DMS53 treated with DMSO at 0.1 percent for 48 hours (cell line): Measurements from ENCODE around the gene ABL2.
"Not testable (repeated sequence)": the region's sequence is repeated elsewhere in the genome, so short reads cannot be mapped to it uniquely, and the experiment has no call there.

Experiments
- DNase-seq: peaks from one replicate; lab custom pipeline; 2025; ENCODE audit not compliant: unreplicated experiment; lab: John Stamatoyannopoulos, UW

ABL2 gene

GRCh38 chr1:179170468-179170770 lies 59.1 kb downstream of the ABL2 start:
- DNase-seq, result not testable (repeated sequence)

DNA sequence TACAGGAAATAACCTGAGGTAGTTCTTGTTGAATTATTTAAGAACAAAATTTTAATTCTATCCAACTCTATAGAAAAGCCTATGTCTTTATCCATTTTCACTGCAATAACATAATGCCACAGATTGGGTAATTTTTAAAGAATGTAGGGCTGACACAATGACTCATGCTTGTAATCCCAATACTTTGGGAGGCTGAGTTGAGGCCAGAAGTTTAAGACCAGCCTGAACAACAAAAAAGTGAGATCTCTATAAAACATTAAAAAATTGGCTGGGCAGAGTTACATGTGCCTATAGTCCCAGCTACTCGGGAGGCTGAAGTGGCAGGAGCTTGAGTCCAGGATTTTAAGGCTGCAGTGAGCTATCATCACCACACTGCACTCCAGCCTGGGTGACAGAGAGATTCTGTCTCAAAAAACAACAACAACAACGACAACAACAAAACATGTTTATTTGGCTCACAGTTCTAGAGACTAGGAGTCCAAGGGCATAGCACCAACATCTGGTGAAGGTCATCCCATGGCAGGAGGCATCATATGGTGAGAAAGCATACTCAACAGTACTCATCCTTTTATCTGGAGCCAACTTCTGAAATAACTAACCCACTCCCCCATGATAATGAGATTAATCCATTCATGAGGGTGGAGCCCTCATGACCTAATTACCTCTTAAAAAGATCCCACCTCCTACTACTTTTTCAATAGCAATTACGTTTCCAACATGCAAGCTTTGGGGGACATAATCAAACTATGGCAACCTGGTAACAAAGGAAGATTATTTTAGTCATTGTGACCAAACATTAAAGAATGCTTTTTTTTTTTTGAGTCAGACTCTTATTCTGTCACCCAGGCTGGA lies 59.6 kb downstream of the ABL2 start:
- no peak for DNase-seq

- no peak for DNase-seq
These were observed 60.9 kb downstream of the ABL2 start for GRCh38 chr1:179168536-179168935.

- DNase-seq, result no peak
These were observed 61.5 kb downstream of the ABL2 start for GRCh38 chr1:179167955-179168354.

GRCh38 chr1:179167418-179167777 lies 62.1 kb downstream of the ABL2 start:
- DNase-seq, result no peak

DNA sequence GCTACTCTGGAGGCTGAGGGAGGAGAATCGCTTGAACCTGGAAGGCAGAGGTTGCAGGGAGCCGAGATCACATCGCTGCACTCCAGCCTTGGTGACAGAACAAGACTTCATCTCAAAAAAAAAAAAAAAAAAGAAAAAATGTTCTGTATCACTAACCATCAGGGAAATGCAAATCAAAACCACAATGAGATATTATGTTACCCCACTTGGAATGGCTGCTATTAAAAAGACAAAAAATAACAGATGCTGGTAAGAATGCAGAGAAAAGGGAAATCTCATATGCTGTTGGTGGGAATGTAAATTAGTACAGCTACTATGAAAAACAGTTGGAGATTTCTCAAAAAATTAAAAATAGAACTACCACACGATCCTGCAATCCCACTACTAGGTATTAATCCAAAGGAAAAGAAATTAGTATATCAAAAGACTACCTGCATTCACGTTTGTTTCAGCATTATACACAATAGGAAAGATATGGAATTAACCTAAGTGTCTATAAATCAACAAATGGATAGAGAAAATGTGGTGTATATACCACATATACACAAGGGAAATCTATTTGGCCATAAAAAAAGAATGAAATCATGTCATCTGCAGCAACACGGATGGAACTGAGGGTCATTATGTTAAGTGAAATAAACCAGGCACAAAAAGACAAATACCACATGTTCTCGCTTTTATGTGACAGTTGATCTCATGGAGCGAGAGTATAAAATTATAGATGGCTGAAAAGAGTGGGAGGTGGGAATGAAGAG lies 62.6 kb downstream of the ABL2 start:
- DNase-seq, result no peak

GRCh38 chr1:179164494-179164893 lies 65.0 kb downstream of the ABL2 start:
- DNase-seq, result no peak

DNA sequence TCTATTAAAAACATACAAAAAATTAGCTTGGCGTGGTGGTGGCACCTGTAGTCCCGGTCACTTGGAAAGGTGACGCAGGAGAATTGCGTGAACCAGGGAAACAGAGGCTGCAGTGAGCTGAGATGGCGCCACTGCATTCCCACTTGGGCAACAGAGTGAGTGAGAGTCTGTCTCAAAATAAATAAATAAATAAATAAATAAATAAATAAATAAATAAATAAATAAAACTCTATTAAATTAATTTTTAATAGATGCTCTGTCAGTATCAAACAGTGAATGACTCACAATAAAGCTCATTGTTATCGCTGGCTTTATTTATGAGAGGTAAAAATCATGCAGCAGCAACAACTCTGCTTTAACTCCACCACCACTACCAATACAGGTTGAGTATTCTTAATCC lies 72.8 kb downstream of the ABL2 start:
- no peak for DNase-seq

DNA sequence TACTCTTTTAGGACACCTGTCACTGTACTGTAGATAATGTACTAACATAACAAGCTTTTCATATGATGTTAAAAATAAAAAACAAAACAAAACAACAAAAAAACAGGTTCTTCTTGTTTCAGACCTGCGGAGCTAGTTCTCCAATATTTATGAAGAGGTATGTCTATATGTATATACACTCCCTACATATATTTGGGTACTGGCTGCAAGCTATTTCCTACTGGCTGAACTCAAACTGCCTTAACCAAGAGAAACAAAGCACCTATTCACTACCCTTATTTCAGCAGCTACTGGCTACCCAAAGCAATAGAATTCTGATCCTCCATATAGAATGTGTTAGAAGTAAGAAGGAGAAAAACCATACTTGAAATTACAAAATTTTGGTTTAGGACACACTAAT lies 73.5 kb downstream of the ABL2 start:
- DNase-seq, result no peak

GRCh38 chr1:179155615-179156014 lies 73.9 kb downstream of the ABL2 start:
- DNase-seq, result no peak

DNA sequence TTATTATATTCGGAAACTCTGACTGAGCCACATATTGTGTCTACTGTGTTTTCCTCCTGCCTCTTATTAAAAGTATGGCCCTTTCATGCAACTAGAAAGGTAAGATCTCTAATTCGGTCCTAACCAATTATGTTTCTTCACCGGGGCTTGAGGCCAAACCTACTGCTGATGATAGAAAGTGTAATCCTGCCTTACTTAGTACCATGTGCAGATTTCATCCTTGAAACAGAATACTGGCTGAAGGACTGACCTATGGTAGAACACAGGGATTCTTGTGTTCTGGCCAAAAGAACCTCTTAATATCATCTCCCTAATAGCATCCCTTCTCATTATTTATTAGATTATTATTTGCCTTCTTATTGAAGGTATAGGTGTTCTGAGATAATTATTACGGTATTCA lies 75.0 kb downstream of the ABL2 start:
- DNase-seq, result no peak

- DNase-seq, result no peak
These were observed 76.3 kb downstream of the ABL2 start for GRCh38 chr1:179153217-179153616.

DNA sequence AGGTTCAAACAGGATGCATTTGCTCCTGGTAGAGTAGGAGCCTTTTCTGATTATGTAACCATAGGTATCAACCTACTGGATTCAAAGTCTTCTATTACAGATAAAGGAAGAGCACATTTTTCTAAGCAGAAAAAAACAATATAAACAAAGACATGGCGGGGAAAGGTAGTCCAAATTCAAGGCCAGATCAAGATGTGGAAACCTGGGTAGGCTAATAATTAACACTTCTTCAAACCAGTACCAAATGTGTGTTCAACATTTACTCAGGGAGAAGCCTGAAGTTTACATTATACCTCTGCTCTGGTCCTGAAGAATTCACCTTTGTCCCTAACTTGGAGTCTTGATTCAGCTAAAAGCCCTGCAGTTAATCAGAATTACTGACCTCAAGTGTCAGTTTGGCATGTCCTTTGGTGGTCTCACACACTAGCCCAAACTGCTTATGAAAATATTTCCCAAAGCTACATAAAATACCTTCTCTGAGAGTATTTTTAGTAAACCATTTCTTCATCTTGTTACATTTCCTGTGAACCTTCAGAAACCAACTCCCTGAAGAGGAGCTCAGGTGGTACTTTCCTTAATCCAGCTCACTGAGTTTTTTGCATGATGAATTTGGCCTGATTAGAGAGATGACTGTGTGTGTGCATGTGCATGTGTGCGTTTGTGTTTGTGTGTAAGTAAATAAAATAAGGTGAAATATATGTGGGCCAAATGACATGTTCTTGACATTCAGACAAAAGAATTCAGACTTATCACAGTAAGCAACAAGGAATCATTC lies 77.4 kb downstream of the ABL2 start:
- DNase-seq, result no peak

- no peak for DNase-seq
These were observed 82.6 kb downstream of the ABL2 start for GRCh38 chr1:179146911-179147310.

GRCh38 chr1:179146476-179146875 lies 83.0 kb downstream of the ABL2 start:
- DNase-seq, result no peak

DNA sequence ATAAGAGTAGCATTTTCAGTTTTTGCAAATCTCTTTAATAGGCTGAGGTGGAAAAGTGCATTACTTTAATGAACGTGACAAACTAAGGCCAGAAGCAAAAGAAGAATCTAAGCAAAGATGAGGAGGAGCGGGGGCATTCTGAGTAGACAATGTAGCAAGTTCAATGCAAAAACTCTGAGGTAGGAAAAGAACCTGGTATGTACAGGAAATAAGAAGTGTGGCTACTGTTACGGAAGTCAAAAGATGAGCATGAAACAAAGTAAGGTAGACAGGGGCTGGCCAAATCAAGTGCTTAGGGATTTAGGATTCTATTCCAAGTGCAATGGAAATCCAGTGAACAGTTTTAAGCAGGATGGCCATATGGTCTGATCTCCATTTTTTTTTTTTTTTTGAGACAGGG lies 84.0 kb downstream of the ABL2 start:
- no peak for DNase-seq

- DNase-seq, result no peak
These were observed 84.9 kb downstream of the ABL2 start for GRCh38 chr1:179144626-179145025.

- no peak for DNase-seq
These were observed 86.2 kb downstream of the ABL2 start for GRCh38 chr1:179143322-179143721.

DNA sequence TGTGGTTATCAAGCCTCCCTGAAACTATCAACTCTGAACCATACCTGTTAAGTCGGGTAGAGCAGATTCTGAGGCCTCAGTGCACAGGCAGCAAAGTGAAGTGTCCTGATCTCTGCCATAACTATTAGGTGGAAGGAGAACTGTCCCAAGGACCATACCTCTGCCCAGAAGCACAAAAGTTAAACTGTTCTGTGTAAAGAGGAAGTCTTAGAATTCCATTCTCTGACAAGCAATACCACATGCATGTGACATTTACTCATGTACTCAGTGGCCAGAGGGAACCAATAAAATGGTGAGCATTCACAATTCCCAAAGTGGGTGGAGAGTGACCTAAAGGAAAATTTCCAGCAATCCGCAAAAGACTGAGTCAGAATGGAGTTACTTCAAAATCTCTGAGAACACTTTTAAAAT lies 86.6 kb downstream of the ABL2 start:
- DNase-seq, result no peak

DNA sequence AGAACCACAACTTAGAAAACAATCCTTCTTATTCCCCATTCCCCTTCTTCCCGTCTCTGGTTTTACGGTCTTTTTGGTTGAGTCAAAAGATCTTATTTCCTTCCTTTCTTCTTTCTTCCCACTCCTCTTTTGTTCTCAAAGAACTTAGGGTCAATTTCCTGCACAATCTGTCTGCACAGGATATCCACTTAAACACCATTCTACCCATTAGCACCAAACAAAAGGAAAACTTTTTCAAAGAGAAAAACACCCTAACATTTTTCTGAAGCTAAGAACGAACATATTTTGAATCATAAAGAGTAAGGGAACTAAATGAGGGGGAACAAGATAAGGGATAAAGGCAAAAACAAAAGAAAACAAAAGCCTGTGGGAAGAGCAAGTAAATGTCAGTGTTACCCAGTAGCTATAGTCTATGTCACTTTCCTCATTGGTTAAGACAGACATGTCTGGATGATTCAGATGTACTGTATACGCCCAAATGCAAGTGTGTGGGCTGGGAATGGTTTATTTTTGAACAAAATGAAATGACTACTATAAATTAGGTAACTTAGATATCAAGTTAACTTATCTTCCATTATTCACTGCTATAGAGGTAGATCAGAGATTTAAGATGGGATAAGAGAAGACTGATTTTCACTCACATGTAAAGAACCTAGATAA lies 87.8 kb downstream of the ABL2 start:
- DNase-seq, result no peak

- DNase-seq, result not testable (repeated sequence)
These were observed 90.7 kb downstream of the ABL2 start for GRCh38 chr1:179138755-179139154.
